ENCODE results near the gene FYN. TPM values are rescaled to one million over a fixed set of nuclear protein-coding genes. Genes with fewer than 3 reads are reported as not detected.

FYN gene
- total and polyA plus RNA-seq, 2 of the 4 experiments (the other 2 are of a cell fraction) = 30.8 to 36.4 TPM

DNA sequence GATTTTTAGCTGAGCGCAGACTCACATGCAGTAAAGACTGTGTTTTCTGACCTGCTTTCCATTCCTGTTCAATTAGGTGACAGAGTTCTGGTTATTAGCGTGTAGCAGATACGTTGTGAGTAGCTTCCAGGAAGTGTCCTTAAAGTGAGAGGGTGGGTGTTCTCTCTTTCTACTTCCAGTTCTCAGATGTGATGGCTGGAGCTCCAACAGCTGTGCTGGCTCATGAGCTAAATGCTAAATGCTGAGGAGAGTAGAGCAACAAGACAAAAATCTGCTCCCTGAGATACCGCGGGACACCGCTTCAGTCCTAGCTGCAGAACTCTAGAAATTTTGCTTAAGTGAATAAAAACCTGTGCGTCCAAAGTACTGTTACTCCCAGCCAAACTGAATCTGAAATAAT lies 38.2 kb upstream of the FYN start:
- H4K8ac ChIP-seq (ENCODE audit: low read depth in 2 of 2, low read length in 2 of 2) = no peak overlapping the region
- H3K4me3 ChIP-seq (ENCODE audit: insufficient read depth, low read depth, low read length) = no peak overlapping the region
- no peak overlapping the region for H4K5ac ChIP-seq (ENCODE audit: low read depth, low read length)
- peak overlapping the region; percentile 47 for H2AFZ ChIP-seq (replicated peaks; ENCODE audit: low read length, poor library complexity)
- H3K23ac ChIP-seq (ENCODE audit: low read depth, low read length) = no peak overlapping the region
- no peak overlapping the region for H3K18ac ChIP-seq (ENCODE audit: low read depth, low read length)
- intact Hi-C loops (cut with micrococcal nuclease) (no loop called here), in situ Hi-C loops (cut with MboI; ENCODE audit: low sequenced_read_pairs) (no loop called here), dilution Hi-C loops (cut with HindIII; ENCODE audit: low sequenced_read_pairs, unreplicated experiment) (no loop called here)
- H2BK20ac ChIP-seq (ENCODE audit: low read depth, low read length) = no peak overlapping the region
- H3K36me3 ChIP-seq (ENCODE audit: control insufficient read depth, insufficient read depth, low read length) = no peaks in the 10 kb centered on the region
- no peak overlapping the region for H3K27ac ChIP-seq (ENCODE audit: insufficient read depth, low read length)
- H4K20me1 ChIP-seq (ENCODE audit: insufficient read depth, low read length) = no peaks in the 10 kb centered on the region
- H3K56ac ChIP-seq (ENCODE audit: extremely low read depth, insufficient read depth, low read length) = no peak overlapping the region
- no peak overlapping the region for H2BK5ac ChIP-seq (ENCODE audit: low read depth, low read length, poor library complexity, severe bottlenecking)
- ATAC-seq (ENCODE audit: low read depth) (no peak), DNase-seq (no peak)
- H3K14ac ChIP-seq (replicated peaks; ENCODE audit: low read depth, low read length) = no peak overlapping the region
- TF ChIP-seq, protein P1, sequence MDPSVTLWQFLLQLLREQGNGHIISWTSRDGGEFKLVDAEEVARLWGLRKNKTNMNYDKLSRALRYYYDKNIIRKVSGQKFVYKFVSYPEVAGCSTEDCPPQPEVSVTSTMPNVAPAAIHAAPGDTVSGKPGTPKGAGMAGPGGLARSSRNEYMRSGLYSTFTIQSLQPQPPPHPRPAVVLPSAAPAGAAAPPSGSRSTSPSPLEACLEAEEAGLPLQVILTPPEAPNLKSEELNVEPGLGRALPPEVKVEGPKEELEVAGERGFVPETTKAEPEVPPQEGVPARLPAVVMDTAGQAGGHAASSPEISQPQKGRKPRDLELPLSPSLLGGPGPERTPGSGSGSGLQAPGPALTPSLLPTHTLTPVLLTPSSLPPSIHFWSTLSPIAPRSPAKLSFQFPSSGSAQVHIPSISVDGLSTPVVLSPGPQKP (IDR thresholded peaks at IDR 0.05; ENCODE audit: borderline replicate concordance, low read depth, low read length) = no peak
- no peak for TF ChIP-seq RAD21 (IDR thresholded peaks at IDR 0.05; ENCODE audit: low read length)
- TF ChIP-seq NFE2L2 (IDR thresholded peaks at IDR 0.05; ENCODE audit: low read depth, low read length) = no peak
- TF ChIP-seq CHD1 (IDR thresholded peaks at IDR 0.05; ENCODE audit: low read depth, low read length) = no peak
- no peak for TF ChIP-seq CTCF (conservative IDR thresholded peaks at IDR 0.05; ENCODE audit: low read depth, low read length)
- TF ChIP-seq MXI1 (IDR thresholded peaks at IDR 0.05; ENCODE audit: borderline replicate concordance, low read depth, low read length) = no peak
- no peak for TF ChIP-seq BHLHE40 (IDR thresholded peaks at IDR 0.05; ENCODE audit: low read depth, low read length)
- TF ChIP-seq FOS (IDR thresholded peaks at IDR 0.05; ENCODE audit: low read depth, low read length) = no peak
- no peak for TF ChIP-seq RCOR1 (IDR thresholded peaks at IDR 0.05; ENCODE audit: insufficient replicate concordance, low read length)
- no peak for TF ChIP-seq MAFK (IDR thresholded peaks at IDR 0.05; ENCODE audit: low read depth, low read length)
- TF ChIP-seq, protein P2, sequence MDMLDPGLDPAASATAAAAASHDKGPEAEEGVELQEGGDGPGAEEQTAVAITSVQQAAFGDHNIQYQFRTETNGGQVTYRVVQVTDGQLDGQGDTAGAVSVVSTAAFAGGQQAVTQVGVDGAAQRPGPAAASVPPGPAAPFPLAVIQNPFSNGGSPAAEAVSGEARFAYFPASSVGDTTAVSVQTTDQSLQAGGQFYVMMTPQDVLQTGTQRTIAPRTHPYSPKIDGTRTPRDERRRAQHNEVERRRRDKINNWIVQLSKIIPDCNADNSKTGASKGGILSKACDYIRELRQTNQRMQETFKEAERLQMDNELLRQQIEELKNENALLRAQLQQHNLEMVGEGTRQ (IDR thresholded peaks at IDR 0.05; ENCODE audit: low read depth, low read length) = no peak
- TF ChIP-seq MAZ (IDR thresholded peaks at IDR 0.05; ENCODE audit: borderline replicate concordance, low read depth, low read length) = no peak
- no peak for TF ChIP-seq POLR2A (IDR thresholded peaks at IDR 0.05; ENCODE audit: low read depth, low read length)
- TF ChIP-seq RFX5 (IDR thresholded peaks at IDR 0.05; ENCODE audit: low read depth, low read length) = no peak
- no peak for TF ChIP-seq SMC3 (IDR thresholded peaks at IDR 0.05; ENCODE audit: low read depth, low read length)
- H3K9me3 ChIP-seq (ENCODE audit: control insufficient read depth, insufficient read depth, low read length) = no peaks in the 10 kb centered on the region
- no peak overlapping the region for H3K4me2 ChIP-seq (ENCODE audit: low read depth, low read length)
- no peaks in the 10 kb centered on the region for H3K79me1 ChIP-seq (ENCODE audit: low read depth in 1 of 2, low read length in 2 of 2)
- no peak overlapping the region for H3K4ac ChIP-seq (ENCODE audit: low read depth, low read length)
- no peaks in the 10 kb centered on the region for H3K9me1 ChIP-seq (ENCODE audit: insufficient read depth, low read length)
- POLR2A ChIA-PET (ENCODE audit: unreplicated experiment) = no interaction called here
- no TSS peak for BruUV-seq (replicated peaks)
- no peak overlapping the region for H2BK15ac ChIP-seq (ENCODE audit: low read depth, low read length)
- no peaks in the 10 kb centered on the region; the same call in 1 of the 2 replicates for H3K27me3 ChIP-seq (ENCODE audit: control insufficient read depth, insufficient read depth, low read length)
- no peak overlapping the region for H4K91ac ChIP-seq (ENCODE audit: insufficient read depth, low read depth, low read length)
- H2AK9ac ChIP-seq (replicated peaks; ENCODE audit: low read depth, low read length, poor library complexity) = no peak overlapping the region
- no peak overlapping the region for H2AK5ac ChIP-seq (ENCODE audit: low read depth, low read length)
- H2BK120ac ChIP-seq (ENCODE audit: low read depth, low read length) = no peak overlapping the region
- no peak overlapping the region for H3K9ac ChIP-seq (ENCODE audit: low read depth, low read length)
- CTCF ChIA-PET = no interaction called here
- no peaks in the 10 kb centered on the region for H3K4me1 ChIP-seq (ENCODE audit: control insufficient read depth, insufficient read depth, low read length)
- 53% methylated on average over 3 of the region's 7 CpGs; no CpG with 5 or more reads in 1 of the 2 experiments for WGBS, 2 experiments (ENCODE audit: extremely low coverage in 2 of 2, insufficient read length in 1 of 2)

Measured in IMR-90 (cell line).